HS-27A (cell line): ENCODE measurements around the gene ANKS3.

Source experiments
- DNase-seq: peaks from one replicate; pipeline ENCODE4 v3.0.0-alpha.2; 2012; ENCODE audit warnings: low read depth, missing footprints

ANKS3 gene

DNA sequence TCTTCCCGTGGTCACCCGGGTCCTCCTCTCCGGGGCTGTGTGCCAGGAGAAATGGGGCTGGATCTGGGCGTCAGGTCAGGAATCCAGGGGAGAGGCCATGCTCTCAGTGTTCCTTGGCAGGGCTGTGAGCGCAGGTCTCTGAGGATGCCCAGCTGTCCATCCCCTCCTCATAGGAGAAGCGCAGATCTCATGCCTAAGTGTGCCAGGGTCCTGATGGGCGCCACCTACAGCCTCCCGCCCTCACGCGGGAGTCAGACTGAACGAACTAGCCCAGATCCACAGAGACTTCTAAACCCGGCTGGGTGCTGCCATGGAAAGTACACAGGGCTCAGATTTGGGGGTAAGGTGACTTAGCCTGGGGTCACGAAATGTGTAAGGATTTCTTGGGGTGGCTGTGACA is 85.2 kb downstream of the ANKS3 start:
- no peak for DNase-seq

DNA sequence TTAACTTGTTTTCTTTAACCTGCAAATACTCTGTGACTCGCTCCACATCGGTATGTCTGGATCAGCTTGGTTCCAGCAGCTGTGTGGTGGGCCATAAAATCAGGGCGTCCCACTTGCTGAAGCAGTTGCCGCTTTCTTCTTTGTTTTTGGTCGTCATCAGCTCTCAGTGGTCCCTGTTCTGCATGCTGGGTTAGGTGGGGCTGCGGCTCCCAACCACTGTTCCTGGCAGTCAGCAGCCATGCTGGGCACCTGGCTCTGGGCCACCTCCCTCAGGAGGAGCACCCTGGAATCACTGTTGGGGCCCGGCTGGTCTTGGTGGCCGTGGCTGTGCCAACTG is 86.5 kb downstream of the ANKS3 start:
- no peak for DNase-seq

DNA sequence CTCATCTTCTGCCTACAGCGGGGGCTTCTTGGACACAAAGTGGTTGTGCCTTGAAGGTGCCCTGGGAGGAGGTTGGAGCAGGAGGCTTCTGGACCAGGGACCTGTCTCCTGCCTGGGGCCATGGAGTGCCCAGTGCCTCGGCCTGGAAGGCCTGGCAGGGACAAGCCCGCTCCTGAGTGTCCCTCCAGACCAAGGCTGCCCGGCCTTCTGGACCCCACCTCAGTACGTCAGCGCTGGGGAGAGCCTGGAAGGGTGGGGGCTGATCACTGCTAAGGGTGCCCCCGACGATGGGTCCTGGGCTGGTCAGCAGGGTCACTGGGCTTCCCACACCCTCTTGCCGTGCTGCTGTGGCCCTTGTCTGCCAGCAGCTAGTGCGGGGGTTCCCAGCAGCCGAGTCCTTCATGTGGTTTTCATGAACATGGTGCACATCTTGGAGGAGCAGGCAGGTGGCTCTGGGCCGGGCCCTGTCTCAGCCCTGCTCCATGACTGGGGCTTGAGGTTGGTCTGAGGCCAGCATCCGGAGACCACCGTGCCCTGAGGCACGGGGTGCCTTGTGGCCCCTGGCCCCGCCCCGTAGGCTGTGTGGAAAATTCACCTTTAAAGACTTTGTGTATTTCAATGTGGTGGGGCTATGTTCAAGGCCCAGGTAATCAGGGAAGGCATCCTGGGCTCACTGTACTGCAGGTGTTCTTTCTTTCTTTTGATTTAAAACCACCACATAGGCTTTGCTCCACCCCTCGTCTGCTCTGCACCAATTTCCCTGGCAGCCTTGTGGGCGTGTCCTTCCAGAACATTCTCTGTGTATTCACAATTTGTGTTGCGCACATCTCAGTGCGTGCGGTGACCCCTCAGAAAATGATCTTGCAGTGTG is 87.1 kb downstream of the ANKS3 start:
- no peak for DNase-seq
